ENCODE measurements around the gene SELENOK. TPM values are rescaled to one million over a fixed set of nuclear protein-coding genes. Genes with fewer than 3 reads are reported as not detected.

The SELENOK gene
- total RNA-seq, 1 donor from 2014 or later = 73.0 TPM

DNA sequence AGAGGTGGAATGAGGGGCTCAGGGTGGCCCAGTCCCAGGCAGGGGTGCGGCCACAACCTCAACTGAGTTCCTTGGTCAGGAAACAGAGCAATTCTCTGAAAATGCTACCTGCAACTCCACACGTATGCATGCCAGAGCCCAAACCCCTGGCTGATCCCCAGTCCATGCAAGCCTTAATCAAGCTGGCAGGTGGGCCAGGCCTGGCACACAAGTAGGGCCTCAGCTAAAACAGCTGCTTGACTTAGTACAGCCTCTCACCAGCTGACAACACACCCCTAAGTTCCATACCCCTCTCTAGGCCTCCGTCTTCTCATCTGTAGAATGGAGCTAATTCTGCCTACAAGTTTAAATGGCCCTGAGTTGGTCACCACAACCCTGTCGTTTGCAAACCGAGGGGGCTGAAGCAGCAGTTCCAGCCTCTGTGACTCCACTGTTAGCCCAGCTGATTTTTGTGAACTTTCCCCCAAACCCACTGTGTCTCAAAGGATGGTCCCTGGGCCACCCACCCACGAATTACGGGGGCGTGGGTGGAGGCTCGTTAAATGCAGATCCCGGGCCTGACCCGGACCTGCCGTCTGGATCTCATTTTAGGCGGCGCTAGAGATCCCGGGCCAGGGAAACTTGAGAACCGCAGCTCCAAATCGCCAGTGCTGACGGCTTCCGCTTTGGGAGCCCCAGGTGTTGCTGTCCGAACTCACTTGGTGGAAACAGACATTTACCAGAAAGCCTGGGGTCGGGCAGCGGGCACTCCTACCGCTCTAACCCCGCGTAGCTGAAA is 46.4 kb downstream of the SELENOK start:
- peak overlapping the region; percentile 79 for H3K4me3 Mint-ChIP-seq (ENCODE audit: low read depth)
- no peaks in the 10 kb centered on the region for H3K9me3 Mint-ChIP-seq
- peaks cover 51% of the 10 kb centered on the region for H3K27me3 Mint-ChIP-seq (ENCODE audit: low read depth)
- intact Hi-C loops (cut with micrococcal nuclease) = loop anchor here (5.0 kb wide), 1 partner anchor 118 kb away; no protein-coding TSS in a partner anchor
- no peak for DNase-seq (ENCODE audit: low spot score)
- H3K27ac Mint-ChIP-seq = peak overlapping the region; percentile 38
- H3K36me3 Mint-ChIP-seq (ENCODE audit: low read depth) = peaks cover 11% of the 10 kb centered on the region
- H3K4me1 Mint-ChIP-seq (ENCODE audit: low read depth) = peaks cover 22% of the 10 kb centered on the region

DNA sequence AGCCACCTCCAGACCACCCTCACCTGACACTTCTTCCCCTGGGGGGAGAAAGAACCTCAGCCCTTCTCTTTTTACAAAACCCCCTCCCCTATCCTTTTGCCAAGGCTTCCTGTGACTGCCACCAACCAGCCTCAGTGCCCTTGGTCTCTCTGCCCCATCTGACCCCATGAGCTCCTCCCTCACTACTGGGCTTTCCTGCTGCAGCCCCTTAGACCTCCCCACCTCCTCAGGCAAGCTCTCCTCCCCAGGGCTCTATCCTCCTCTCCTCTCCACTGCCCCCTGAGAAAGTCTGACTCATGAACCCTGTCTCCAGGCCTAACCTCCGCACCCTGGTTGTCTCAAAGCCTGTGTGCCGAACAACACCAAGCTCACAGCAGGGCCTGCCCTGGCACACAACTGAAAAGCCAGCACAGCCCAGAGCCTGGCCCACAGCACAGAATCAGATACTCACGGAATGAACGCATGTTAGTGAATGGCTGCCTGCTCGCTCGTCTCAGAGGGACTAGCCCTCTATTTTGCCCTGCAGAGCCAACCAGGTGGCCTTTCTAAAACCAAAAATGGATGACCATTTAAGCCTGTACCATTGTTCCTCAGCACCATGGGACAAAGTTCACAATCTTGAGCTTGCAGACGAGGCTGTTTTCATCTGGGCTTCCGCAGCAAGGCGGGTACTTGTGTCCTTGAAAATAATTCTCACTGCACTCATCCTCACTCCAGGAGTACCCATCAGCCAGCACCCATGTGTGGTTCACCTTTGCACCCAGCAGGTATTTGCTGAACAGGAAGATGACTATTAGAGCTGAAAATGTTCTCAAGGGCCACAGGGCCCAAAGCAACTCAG is 47.2 kb downstream of the SELENOK start:
- H3K36me3 Mint-ChIP-seq (ENCODE audit: low read depth) = peaks cover 15% of the 10 kb centered on the region
- H3K4me1 Mint-ChIP-seq (ENCODE audit: low read depth) = peaks cover 25% of the 10 kb centered on the region

DNA sequence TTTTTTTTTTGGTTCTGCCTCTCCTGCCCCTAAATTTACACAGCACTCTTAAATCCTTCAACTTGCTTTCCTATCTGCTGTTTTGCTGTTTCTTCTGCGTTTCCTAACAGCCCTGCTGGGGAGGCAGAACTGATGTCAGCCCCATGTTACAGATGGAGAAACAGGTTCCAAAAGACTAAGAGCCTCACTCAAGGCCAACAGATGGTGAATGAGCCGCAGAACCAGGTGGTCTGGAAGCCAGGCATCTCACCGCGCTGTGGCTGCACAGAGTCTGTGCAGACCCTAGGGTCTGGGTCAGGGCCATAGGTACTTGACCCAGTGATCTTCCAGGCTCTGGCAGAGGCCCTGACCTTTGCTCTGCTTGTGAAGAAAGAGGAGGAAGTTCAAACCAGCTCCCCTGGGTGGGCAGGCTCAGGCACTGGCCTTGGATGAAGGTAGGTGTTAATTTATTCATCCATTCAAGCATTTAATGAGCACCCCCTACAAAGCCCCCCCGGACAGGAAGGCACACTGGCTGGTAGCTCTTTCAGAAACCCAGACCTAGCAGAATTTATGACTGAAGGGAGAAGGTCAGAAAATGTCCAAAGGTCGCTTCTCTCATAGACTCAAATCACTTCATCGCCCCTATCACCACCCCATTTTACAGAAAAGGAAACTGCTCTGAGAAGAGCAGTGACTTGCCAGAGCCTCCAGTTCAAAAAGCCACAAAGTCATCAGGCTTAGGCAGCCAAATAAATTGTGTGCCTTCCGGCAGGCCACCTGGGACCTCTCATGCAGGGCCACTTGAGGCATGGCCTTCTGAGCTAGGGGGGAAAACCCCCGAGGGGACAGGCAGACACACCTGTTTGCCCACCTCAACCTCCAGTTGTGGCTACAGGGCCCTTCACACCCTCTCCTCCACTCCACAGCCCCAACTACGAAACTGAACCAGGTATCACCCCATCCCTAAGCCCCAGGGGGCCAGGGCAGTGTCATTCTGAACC is 48.2 kb downstream of the SELENOK start:
- intact Hi-C loops (cut with micrococcal nuclease) = no loop called here
- Mint-ChIP-seq H3K4me3 (ENCODE audit: low read depth) (peak overlapping the region; percentile 79), H3K36me3 (ENCODE audit: low read depth) (peaks cover 14% of the 10 kb centered on the region), H3K9me3 (no peaks in the 10 kb centered on the region), H3K27ac (no peak overlapping the region), H3K27me3 (ENCODE audit: low read depth) (peaks cover 48% of the 10 kb centered on the region), H3K4me1 (ENCODE audit: low read depth) (peaks cover 29% of the 10 kb centered on the region)
- DNase-seq (ENCODE audit: low spot score) = no peak

More for the DNA sequence above, 47.2 kb downstream of the SELENOK start:
- no peak for DNase-seq (ENCODE audit: low spot score)
- intact Hi-C loops (cut with micrococcal nuclease) = loop anchor here (5.0 kb wide), 1 partner anchor 117 kb away; no protein-coding TSS in a partner anchor
- Mint-ChIP-seq H3K4me3 (ENCODE audit: low read depth) (peak overlapping the region; percentile 79), H3K27ac (no peak overlapping the region), H3K27me3 (ENCODE audit: low read depth) (peaks cover 52% of the 10 kb centered on the region), H3K9me3 (no peaks in the 10 kb centered on the region)

DNA sequence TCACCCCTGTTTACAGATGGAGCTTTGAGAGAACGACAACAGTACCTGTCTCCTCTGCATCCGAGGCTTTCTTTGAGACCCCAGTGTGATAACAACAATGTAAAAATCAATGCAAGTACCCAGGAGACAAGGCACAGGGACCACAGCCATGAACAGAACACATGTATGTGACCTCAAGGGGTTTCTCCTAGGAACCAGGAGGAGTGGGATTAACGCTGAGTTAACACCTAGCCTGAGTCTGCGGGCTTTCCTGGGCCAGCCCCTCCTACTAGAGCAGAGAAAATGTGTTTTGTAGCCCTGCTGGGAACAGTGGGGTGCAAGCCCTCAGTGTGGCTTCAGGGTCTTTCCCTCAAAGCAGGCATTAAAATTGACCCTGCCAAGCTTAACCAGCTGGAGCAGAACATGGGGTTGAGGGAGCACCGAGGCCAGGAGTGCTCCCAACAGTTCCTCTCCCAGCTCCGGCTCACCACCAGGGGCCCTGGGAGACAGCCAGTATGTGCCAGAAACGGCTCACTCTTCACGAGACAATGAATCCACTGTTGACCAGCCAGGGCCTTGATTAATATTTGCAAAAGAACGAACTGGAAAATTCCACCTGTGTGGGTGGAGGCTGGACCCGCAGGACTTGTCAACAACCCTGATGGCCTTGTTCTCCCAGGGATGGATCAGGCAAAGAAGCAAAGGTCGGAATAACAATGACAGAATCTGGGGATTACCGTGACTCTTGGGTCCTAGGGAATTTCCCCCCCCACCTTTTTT is 49.0 kb downstream of the SELENOK start:
- Mint-ChIP-seq H3K27ac (no peak overlapping the region), H3K4me3 (ENCODE audit: low read depth) (no peak overlapping the region), H3K27me3 (ENCODE audit: low read depth) (peaks cover 46% of the 10 kb centered on the region), H3K9me3 (no peaks in the 10 kb centered on the region), H3K4me1 (ENCODE audit: low read depth) (peaks cover 28% of the 10 kb centered on the region), H3K36me3 (ENCODE audit: low read depth) (peaks cover 16% of the 10 kb centered on the region)
- intact Hi-C loops (cut with micrococcal nuclease) = no loop called here
- DNase-seq (ENCODE audit: low spot score) = no peak

DNA sequence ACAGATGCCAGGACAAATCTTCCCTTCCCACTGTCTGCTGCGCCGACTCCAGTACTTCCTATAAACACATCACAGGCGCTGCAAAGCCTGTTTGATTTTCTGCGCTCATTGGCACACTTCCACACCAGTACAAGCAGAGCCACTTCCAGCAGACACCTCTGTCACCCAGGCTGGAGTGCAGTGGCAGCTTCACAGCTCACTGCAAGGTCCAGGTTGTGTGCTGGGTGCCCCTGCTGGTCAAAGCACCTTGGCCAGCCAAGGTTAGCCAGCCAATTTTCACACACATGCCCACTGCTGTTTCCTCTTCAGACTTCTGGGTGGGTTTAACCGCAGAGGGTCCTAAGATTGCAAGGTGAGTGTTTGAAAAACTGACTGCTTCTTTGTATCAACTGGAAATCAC is 50.4 kb downstream of the SELENOK start:
- peaks cover 30% of the 10 kb centered on the region for H3K4me1 Mint-ChIP-seq (ENCODE audit: low read depth)
- H3K27ac Mint-ChIP-seq = no peak overlapping the region
- no peaks in the 10 kb centered on the region for H3K9me3 Mint-ChIP-seq
- no peak overlapping the region for H3K4me3 Mint-ChIP-seq (ENCODE audit: low read depth)
- peaks cover 16% of the 10 kb centered on the region for H3K36me3 Mint-ChIP-seq (ENCODE audit: low read depth)
- DNase-seq (ENCODE audit: low spot score) = no peak
- H3K27me3 Mint-ChIP-seq (ENCODE audit: low read depth) = peaks cover 37% of the 10 kb centered on the region
- intact Hi-C loops (cut with micrococcal nuclease) = no loop called here

DNA sequence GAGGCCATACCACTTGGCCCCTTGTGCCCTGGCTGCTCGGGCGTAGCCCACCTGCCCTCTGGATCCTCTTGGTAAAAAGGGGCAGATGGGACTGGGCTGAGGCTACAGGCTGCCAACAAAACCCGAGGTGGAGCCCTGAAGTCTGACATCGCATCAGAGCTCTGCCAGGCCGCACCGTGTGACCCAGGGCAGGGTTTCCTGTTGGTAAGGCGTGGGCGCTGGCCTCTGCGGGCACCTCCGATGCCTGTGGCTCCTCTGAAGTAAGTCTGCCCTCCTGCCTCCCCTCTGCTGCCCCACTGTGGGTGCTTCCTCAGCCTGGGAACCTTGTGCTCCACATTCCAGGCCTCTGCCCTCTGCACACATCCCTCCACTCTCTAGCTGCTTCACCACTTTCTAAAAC is 54.3 kb downstream of the SELENOK start:
- no peak for DNase-seq (ENCODE audit: low spot score)
- H3K27ac Mint-ChIP-seq = no peak overlapping the region
- H3K9me3 Mint-ChIP-seq = no peaks in the 10 kb centered on the region
- H3K36me3 Mint-ChIP-seq (ENCODE audit: low read depth) = peaks cover 27% of the 10 kb centered on the region
- H3K4me1 Mint-ChIP-seq (ENCODE audit: low read depth) = peaks cover 17% of the 10 kb centered on the region
- no peak overlapping the region for H3K4me3 Mint-ChIP-seq (ENCODE audit: low read depth)
- peaks cover 12% of the 10 kb centered on the region for H3K27me3 Mint-ChIP-seq (ENCODE audit: low read depth)
- intact Hi-C loops (cut with micrococcal nuclease) = no loop called here

DNA sequence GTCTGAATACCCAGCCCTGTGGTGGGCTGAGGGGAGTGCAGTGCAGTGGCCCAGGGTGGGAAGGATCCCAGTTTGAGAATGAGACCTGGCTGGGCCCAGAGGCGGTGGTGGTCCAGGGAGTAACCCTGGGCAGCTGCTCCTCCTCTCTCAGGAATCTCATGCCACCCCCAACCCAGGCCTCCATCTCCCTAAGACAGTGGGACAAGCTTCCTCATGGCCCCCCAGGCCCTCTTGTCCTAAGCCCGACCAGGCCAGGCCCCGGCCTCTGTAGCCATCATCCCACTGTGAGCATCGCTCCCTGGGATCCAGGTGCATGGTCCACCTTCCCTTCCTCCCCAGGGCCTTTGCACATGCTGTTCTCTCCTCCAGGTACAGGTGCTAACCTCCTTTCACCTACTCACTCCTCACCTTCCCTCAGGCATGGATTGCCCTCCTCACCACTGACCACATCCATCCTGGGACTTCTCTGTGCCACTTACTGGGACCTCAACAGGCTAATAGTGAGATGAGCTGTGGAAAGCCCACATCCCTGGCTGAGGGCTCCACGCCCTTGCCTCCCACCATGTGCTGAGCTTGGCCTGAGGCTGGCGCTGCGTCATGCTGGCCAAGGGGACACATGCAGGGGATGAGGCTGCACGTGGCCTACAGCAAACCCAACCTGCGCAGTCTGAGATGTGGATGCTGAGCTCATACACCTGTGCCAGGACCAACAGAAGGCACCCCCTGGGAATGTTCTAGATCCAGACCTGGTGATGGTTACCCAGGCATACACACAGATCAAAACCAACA is 55.4 kb downstream of the SELENOK start:
- intact Hi-C loops (cut with micrococcal nuclease) = no loop called here
- Mint-ChIP-seq H3K27me3 (ENCODE audit: low read depth) (peaks cover 11% of the 10 kb centered on the region), H3K4me1 (ENCODE audit: low read depth) (peaks cover 17% of the 10 kb centered on the region), H3K9me3 (no peaks in the 10 kb centered on the region), H3K36me3 (ENCODE audit: low read depth) (peaks cover 27% of the 10 kb centered on the region), H3K4me3 (ENCODE audit: low read depth) (no peak overlapping the region), H3K27ac (no peak overlapping the region)
- no peak for DNase-seq (ENCODE audit: low spot score)

DNA sequence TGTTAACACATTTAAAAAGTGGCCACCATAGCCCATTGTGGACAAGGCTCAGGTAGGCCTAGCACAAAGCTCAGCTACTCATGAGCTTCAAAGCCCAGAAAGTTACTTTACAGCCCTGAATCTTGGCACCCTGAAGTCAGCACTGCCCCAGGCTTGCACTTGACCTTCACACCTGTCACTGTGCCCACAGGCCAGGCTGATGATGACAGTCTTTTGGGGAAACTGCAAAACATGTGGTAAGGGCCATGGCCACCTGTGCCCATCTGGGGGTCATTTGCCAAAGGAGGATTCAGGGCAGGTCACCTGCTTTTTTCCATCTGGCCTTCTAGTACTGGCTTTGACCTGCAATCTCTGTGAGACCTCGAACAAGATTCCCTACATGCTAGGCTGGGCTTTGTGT is 56.4 kb downstream of the SELENOK start:
- no peak overlapping the region for H3K4me3 Mint-ChIP-seq (ENCODE audit: low read depth)
- H3K27me3 Mint-ChIP-seq (ENCODE audit: low read depth) = peaks cover 6% of the 10 kb centered on the region
- H3K36me3 Mint-ChIP-seq (ENCODE audit: low read depth) = peaks cover 28% of the 10 kb centered on the region
- no peak overlapping the region for H3K27ac Mint-ChIP-seq
- intact Hi-C loops (cut with micrococcal nuclease) = no loop called here
- peaks cover 17% of the 10 kb centered on the region for H3K4me1 Mint-ChIP-seq (ENCODE audit: low read depth)
- no peaks in the 10 kb centered on the region for H3K9me3 Mint-ChIP-seq
- DNase-seq (ENCODE audit: low spot score) = no peak

DNA sequence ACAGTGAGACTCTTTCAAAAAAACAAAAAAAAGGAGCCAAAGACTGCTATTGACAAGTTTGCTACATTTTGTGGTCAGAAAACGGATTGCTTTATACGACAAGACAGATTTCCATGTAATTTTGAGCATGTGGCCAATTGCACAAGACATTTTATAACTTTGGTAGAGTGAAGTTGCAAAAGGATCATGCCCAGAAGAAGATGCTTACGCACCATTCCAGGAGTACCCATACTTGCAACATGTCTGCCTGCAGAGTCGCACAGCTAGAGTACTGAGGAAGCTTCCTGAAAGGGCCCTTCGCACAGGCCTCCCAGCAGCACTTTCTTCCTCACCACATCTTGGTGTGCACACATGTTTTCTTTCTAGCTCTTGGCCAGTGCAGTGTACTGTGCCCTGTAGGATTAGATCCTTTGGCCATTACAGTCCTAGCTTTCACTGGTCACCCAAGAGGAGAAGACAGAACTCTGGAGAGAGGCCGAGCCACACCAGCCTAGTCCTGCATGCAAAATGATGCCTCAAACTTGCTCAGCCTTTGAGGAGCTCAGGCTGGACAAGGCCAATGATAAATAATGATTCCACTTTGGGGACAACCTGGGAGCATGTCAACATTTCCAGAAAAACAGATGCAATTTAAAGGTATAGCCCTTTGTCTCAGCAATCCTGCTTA is 57.1 kb downstream of the SELENOK start:
- intact Hi-C loops (cut with micrococcal nuclease) = no loop called here
- Mint-ChIP-seq H3K36me3 (ENCODE audit: low read depth) (peaks cover 26% of the 10 kb centered on the region), H3K4me1 (ENCODE audit: low read depth) (peaks cover 15% of the 10 kb centered on the region), H3K27me3 (ENCODE audit: low read depth) (peaks cover 2% of the 10 kb centered on the region), H3K4me3 (ENCODE audit: low read depth) (no peak overlapping the region), H3K9me3 (no peaks in the 10 kb centered on the region), H3K27ac (no peak overlapping the region)
- no peak for DNase-seq (ENCODE audit: low spot score)

All from activated T-helper 2 cell treated with anti-CD3 and anti-CD28 coated beads, Interferon-gamma antibody, Interleukin-2, Interleukin-4, amounts not matched to agents 10 μg/mL and 5 μg/mL and 100 μg/mL, durations not matched to agents 14 hours and 24 hours and 36 hours (primary cell).